HG03354 (cell line): ENCODE measurements around the gene TMEM271.
"Not testable (repeated sequence)": the region's sequence is repeated elsewhere in the genome, so short reads cannot be mapped to it uniquely, and the experiment has no call there.

Experiments used
- ATAC-seq: cut with Tn5 transposase; IDR thresholded peaks from one replicate; pipeline ENCODE4 v1.9.1; 2021; ENCODE audit warnings: mild to moderate bottlenecking; ENCODE audit not compliant: unreplicated experiment, poor library complexity, severe bottlenecking

The TMEM271 gene

DNA sequence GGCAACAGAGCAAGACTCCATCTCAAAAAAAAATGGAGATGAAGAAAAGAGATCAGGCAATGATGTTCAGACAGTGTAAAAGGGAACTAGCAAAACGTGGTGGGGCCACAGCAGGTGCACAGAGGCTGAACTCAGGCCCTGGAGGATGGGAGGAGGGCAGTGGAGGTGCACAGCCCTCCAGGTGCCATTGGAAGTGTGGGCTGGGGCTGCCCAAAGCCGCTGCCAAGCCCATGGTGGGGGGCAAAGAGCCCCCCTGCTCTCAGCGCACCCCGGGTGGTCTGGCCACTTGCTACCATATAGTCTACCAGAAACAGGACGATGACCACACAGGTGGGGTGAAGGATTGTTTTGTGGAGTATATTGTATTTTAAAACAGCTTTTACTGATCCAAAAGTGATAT lies 7.1 kb downstream of the TMEM271 start:
- no peak for ATAC-seq

DNA sequence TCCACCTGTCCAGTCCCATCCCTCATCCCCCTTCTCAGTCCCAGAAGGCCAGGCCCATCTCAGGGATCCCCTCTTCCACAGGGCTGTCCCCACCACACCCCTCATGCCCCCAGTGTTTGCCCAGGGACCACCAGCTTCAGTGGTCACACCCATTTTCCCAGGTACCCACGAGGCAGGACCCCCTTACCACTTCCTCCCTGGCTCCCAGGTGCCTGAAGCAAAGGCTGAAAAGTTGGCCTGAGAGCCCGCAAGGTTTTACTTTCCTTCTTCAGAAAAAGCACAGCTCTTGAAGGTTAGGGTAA lies 7.8 kb downstream of the TMEM271 start:
- ATAC-seq = no peak

DNA sequence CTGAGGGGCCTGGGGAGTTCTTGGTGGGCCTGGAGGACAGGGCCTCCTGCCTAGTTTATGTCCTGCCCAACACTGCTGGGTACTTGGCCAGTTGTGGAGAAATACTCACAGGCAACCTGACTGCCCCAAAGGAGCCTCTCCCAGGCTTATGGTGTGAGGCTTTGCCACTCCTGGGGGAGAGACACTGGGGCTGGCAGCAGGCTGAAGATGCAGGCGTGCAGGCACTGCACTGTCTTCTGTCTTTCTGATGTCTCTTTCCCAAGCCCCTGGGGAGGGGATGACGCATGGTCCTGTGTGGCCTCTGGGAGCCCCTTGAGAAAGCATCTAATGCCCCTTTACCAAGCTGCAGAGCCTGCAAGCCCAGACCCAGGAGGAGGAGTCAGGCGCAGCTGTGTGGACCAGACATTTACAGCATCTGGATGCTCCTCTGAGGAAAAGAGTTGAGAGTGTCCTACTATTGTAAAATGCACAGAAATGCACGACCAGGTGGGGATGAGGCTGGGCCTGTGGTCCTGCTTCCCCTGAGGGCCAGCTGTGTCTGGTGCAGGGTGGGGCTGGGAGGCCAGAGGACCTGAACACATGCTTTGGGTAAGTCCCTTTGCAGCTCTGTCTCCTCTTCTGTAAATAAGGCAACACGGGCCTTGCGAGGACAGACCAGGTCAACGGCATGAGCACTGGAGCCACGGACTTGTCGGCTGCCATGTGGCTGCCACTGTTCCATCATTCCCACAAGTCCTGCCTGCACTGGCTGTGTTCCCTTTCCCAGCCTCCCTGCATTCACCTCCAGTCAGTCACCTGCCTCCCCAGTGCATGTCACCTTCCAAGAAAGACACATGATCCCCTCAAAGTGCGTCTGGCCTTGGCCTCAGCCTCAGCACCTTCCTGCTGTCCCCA lies 8.4 kb downstream of the TMEM271 start:
- ATAC-seq = no peak

DNA sequence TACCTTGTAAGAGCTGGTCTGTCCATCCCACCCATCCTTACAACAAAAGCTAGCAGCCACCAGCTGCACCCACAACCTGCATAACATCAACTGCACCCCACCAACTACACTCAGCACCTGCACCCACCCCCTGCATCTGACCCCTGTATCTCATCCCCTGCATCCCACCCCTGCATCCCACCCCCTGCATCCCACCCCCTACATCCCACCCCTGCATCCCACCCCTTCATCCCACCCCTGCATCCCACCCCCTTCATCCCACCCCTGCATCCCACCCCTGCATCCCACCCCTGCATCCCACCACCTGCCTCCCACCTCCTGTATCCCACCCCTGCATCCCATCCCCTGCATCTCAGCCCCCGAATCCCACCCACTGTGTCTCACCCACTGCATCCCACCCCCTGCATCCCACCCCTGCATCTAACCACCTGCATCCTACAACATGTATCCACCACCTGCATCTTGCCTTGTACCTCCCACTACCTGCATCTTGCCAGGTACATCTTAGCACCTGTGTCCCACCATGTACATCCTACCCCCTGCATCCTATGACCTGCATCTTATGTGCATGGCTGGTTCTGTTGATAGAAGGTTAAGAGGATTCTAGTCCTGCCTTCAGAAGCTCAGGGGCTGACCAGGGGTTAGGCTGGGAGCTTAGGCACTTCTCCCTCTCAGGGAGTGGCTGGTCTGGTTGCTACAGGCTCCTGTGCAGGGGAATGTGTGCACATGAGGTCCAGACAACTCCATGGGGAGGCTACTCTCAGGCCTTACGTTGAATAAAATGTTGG lies 9.4 kb downstream of the TMEM271 start:
- ATAC-seq = no peak

DNA sequence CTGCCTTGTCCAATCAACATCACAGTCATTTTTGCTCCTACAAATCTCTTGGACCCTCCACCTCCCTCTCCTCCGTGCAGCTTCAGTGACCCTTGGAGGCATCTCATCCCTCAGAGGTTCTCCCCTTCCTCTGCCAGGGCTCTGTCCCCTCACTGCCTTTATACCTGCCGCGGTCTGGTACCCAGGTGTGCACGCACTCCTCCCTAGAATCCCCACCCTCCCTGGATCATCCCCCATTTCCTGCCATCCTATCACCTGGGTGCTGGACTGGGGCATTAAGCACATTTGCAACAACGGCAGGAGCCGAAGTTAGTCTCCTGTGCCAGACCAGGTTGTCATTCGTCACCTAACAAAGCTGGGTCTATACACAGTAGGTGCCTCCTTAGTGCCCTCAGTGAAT lies 10.1 kb downstream of the TMEM271 start:
- ATAC-seq = no peak

DNA sequence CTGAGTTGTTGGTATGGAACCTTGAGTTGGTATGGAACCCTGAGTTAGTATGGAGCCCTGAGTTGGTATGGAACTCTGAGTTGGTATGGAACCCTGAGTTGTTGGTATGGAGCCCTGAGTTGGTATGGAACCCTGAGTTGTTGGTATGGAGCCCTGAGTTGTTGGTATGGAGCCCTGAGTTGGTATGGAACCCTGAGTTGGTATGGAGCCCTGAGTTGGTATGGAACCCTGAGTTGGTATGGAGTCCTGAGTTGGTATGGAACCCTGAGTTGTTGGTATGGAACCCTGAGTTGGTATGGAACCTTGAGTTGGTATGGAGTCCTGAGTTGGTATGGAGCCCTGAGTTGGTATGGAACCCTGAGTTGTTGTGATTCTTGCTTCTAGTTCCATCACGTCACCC lies 10.5 kb downstream of the TMEM271 start:
- ATAC-seq = not testable (repeated sequence)

DNA sequence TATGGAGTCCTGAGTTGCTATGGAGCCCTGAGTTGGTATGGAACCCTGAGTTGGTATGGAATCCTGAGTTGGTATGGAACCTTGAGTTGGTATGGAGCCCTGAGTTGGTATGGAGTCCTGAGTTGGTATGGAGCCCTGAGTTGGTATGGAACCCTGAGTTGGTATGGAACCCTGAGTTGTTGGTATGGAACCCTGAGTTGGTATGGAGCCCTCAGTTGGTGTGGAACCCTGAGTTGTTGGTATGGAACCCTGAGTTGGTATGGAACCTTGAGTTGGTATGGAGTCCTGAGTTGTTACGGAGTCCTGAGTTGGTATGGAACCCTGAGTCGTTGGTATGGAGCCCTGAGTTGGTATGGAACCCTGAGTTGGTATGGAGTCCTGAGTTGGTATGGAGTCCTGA lies 13.6 kb downstream of the TMEM271 start:
- ATAC-seq = not testable (repeated sequence)

DNA sequence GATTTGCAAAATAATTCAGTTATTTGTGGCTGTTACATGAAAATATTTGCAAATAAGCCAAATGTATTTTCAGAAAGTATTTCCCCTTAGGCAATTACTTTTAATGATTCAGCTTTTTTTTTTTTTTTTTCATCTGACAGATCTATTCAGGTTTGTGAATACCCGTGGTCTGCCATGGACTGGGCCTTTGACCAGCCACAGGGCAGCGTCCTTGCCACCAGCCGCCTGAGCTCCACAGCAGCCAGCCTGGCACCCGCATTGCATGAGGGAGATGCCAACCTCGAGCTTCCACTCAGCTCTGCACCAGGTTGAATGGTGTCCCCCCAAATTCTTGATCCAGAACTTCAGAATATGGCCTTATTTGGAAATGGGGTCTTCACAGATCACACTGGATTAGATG lies 14.7 kb downstream of the TMEM271 start:
- ATAC-seq = no peak

DNA sequence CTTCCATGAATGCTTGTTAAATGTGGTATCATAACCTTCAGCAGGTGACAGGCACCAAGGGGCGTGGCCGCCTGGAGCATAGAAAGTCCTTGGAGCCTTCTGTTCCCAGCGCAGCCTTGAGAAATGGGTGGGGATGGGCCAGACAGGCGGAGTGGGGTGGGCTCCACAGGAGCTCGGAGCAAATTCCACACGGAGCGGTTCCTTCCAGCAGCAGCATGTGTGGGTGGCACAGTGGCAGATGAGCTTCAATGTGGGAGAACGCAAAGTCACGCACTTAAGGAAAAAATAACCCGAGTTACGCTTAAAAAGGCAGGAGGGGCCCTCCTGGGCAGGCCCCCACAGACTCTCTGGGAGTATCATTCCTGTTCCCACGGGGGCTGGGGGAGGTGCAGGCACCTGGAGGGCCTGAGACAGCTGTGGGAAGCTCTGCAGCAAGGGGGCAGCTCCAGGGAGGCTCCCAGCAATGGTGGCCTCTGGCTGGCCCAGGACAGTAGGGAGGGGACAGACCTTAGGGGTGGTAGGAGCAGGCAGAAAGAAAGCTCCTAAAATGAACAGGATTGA lies 15.3 kb downstream of the TMEM271 start:
- ATAC-seq = no peak

DNA sequence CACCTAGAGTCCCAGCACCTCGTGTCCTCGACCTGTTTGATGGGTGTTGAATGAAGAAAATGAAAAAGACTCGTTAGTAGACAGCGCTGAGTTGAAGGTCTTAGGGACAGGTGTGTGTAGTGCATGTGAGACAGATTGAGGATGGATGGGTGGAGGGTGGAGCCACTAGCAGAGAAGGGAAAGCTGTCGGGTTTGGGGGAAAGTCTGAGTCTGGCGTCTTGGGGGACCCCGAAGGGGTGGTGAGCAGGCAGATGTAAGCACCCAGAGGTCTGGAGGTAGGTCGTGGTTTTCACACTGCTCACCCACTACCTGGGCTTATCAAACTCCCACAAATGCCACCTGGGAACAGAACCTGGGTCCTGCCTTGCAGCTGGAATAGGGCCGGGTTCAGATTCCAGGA lies 16.0 kb downstream of the TMEM271 start:
- no peak for ATAC-seq

DNA sequence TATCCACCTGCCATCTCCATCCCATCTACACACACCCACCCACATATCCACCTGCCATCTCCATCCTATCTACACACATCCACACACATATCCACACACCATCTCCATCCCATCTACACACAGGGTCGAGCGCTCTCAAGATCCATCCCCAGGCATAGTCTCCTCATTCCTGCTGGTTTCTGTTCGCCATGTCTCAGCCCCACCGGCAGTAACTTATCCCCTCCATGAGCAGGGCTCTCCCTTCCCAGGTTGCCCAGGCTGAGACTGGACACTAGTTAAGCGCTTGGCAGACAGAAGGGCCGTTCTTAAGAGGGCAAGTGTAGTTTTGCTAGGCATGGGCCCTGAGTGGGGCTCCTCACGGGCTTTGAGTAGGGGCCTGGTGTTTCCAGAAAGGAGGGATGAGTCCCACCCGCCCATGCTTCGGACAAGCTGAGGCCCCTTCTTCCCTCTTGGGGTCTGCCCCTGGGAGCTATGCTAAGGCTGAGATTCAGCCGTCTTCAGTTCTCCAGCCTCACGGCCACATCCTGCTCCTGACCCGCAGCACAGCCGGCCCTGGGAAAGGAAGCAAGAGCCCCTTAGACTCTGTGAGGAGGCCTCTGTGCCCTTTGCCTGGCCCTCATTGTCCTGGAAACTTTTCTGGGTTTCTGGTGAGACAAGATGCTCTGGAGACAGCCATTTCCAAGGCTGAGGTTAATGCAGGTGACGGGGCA lies 20.4 kb downstream of the TMEM271 start:
- ATAC-seq = no peak

DNA sequence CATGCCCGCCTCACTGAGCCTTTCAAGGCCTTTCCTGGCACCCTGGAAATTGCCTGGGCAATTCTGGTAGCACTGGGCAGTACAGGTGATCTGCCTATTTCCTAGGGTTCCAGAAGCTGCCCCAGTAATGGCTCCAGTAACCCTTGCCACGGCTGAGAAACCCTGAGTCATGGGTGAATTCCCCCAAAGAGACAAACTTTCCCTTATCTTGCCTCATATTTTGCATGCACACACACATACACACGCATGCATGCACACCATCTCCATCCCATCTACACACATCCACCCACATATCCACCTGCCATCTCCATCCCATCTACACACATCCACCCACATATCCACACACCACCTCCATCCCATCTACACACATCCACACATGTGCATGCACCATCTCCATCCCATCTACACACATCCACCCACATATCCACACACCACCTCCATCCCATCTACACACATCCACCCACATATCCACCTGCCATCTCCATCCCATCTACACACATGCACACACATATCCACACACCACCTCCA lies 21.2 kb downstream of the TMEM271 start:
- ATAC-seq = not testable (repeated sequence)

DNA sequence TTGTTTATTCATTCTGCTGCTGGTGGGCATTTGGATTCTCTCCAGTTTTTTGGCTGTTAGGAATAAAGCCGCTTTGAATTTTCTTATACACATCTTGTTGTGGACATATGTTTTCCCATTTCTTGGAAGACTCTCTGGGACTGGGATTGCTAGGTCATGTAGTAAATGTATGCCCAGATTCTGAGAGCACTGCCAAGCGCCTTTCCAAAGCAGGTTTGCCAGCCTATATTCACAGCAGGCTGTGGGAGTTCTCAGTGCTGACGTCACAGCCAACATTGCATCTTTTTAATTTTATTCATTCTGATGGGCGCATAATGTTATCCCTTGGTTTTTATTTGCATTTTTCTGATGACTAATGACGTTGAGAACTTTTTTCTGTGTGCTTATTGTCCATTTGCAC lies 24.1 kb downstream of the TMEM271 start:
- ATAC-seq = no peak

DNA sequence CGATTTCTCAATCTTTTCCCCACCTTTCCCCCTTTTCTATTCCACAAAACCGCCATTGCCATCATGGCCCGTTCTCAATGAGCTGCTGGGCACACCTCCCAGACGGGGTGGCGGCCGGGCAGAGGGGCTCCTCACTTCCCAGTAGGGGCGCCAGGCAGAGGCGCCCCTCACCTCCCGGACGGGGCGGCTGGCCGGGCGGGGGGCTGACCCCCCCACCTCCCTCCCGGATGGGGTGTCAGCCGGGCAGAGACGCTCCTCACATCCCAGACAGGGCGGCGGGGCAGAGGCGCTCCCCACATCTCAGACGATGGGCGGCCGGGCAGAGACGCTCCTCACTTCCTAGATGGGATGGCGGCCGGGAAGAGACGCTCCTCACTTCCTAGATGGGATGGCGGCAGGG lies 25.8 kb downstream of the TMEM271 start:
- ATAC-seq = not testable (repeated sequence)

DNA sequence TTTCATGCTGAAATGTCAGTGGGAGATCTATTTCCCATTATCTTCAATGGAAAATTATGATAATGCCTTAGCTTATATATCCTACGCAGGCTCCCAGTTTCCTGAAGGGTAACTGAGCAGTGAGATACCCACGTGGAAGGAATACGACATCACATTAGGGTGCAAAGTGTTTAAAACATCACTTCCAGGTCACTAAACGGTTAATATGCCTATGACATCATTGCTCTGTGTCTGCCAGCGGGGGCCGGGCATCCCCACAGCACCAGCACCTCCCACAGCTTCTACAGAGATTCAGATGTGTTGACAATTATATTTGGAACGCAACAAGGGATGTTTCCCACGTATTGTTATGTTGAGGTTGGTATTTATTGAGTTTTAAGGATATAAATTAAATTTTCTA lies 27.1 kb downstream of the TMEM271 start:
- ATAC-seq = no peak

DNA sequence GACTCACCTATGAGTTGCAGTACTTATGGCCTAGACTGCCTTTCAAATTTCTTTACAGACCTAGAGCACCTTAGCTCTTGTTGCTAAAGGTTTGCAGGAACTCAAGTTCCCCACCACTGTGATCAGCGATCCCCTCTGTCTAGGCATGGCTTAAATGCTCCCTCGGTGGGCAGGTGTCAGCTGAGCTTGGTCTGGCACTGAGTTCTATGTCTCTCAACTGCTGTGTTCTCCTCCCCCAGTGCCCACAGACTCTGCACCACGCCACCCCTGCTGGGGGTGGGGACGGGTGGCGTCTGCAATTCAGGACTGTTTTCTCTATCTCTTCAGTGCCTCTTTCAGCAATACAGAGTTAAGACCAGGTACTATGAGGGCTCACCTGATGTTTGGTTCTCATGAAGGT lies 30.5 kb downstream of the TMEM271 start:
- no peak for ATAC-seq

DNA sequence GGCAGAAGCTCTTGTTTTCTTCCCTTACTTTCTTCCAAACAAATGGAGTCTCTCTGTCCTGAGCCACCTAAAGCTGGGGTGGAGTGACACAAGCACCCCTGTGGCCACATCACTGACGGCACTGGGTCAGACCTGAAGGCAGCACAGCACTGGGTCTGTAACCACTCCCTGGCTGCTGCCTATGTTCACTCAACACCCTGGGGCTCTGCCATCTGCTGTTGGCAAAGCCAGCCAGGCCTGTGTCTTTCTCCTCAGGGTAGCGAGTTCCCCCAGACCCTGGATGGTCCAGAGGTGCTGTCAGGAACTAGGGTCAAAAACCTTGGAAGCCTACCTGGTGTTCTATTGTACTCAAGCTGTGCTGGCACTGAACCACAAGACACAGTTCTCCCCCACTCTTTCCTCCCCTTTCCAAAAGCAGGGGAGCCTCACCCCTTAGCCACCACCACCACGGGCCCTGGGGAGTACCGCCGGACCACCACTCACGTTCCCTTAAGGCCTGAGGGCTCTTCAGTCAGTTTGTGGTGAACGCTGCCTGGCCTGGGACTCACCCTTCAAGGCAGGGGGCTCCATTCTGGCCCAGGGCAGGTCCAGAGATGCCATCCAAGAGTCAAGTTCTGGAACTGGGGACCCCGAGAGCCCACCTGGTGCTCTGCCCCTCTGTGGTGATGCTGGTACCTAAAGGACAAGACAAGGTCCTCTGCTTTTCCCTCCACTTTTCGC lies 31.5 kb downstream of the TMEM271 start:
- ATAC-seq = no peak

DNA sequence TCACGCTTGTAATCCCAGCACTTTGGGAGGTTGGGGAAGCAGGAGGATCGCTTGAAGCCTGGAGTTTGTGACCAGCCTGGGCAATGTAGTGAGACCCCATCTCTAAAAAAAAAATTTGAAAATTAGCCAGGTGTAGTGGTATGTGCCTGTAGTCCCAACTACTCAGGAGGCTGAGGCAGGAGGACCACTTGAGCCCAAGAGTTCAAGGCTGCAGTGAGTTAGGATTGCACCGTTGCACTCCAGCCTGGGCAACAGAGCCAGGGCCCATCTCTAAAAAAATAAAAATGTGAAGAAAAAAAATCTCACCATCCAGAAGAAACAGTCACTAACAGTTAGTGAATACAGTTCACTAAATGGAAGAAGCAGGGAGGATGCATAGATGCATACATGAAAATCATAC lies 34.8 kb downstream of the TMEM271 start:
- no peak for ATAC-seq

DNA sequence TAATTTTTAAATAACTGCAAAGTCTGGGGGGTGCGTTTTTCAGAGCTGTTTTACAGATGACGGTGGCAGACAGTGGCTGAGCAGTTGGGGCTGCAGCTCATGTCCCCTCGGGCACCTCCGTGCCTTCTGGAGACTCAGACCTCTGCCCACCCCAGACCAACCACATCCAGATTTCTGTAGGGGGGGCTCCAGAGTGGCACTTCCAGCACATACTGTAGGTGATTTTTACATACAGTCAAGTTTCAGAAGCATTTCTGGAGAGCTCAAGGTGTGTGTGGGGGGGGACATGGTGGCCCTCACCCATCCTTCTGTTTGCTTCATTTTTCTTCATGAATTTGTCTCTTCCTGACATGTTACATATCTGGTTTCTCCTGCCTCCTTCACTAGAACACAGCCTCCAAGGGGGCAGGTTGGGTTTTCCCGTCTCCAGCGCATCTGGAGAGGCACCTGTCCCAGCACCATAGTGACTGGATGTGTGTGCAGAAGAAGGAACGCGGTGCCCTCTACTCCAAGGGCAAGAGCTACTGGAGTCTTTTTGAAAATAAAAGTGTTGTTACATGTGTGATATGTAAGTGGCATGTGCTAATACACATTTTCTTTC lies 37.5 kb downstream of the TMEM271 start:
- no peak for ATAC-seq
